ENCODE results near the gene NINJ2.

Gene NINJ2

DNA sequence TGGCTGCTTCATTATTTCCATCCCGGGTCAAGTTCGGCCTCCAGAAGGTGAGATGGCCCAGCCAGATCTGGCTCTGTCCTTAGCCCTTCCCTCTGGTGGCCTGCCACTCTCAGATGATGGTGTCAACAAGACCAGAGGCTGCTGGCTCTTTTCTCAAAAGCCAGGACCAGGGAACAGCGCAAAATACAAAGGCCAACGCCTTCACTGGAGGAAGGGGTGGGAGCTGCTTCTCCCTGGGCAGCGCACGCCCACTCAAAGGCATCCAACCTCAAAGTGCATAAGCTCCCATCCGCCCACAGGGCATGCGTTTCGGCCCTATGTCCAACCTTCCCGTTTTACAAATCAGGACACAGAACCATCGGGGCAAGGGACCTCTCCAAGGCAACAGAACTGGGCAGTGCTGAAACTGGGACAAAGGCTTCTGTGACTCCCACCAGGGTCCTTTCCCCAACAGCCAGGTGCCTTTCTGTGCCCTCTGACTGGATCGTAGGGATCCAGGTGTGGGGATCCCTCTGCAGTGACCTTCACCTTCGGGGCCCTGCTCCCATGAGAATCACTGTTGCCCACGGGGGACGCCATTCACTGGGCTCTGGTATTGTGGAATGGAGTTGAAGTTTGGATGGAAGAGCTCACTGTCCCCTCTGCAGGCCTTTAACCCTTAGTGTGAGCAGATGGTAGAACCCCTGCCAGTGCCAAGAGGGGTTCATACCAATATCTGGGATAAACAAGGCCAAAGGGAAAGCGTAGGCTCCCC is 76.8 kb downstream of the NINJ2 start:
- peaks cover 5% of the 10 kb centered on the region; the same call in 1 of the 2 replicates for H3K9me3 ChIP-seq (ENCODE audit: insufficient read depth, low read depth, low read length)
- no peaks in the 10 kb centered on the region for H3K9me2 ChIP-seq (replicated peaks; ENCODE audit: low read depth, low read length)
- no peak overlapping the region for H2AFZ ChIP-seq (ENCODE audit: low read length)
- no peak for TF ChIP-seq EZH2phosphoT487 (IDR thresholded peaks at IDR 0.05; ENCODE audit: borderline replicate concordance)
- TF ChIP-seq, protein P1, sequence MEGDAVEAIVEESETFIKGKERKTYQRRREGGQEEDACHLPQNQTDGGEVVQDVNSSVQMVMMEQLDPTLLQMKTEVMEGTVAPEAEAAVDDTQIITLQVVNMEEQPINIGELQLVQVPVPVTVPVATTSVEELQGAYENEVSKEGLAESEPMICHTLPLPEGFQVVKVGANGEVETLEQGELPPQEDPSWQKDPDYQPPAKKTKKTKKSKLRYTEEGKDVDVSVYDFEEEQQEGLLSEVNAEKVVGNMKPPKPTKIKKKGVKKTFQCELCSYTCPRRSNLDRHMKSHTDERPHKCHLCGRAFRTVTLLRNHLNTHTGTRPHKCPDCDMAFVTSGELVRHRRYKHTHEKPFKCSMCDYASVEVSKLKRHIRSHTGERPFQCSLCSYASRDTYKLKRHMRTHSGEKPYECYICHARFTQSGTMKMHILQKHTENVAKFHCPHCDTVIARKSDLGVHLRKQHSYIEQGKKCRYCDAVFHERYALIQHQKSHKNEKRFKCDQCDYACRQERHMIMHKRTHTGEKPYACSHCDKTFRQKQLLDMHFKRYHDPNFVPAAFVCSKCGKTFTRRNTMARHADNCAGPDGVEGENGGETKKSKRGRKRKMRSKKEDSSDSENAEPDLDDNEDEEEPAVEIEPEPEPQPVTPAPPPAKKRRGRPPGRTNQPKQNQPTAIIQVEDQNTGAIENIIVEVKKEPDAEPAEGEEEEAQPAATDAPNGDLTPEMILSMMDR (conservative IDR thresholded peaks at IDR 0.05; ENCODE audit: low read length), result no peak
- H3K79me2 ChIP-seq (ENCODE audit: insufficient read depth, low read length), result no peaks in the 10 kb centered on the region; the same call in 1 of the 2 replicates
- no peaks in the 10 kb centered on the region for H3K27me3 ChIP-seq (ENCODE audit: insufficient read depth, low read length, poor library complexity, severe bottlenecking)
- H3K4me2 ChIP-seq (ENCODE audit: low read depth, low read length, poor library complexity, severe bottlenecking), result no peak overlapping the region
- no peak overlapping the region for H3K4me3 ChIP-seq (ENCODE audit: low read length, poor library complexity, severe bottlenecking)
- H3K36me3 ChIP-seq (ENCODE audit: insufficient read depth, low read length), result no peaks in the 10 kb centered on the region
- H3K4me1 ChIP-seq (ENCODE audit: insufficient read depth, low read length, poor library complexity, severe bottlenecking), result peaks cover 25% of the 10 kb centered on the region
- H4K20me1 ChIP-seq (ENCODE audit: insufficient read depth, low read length, poor library complexity, severe bottlenecking), result no peaks in the 10 kb centered on the region
- no peak overlapping the region for H3K9ac ChIP-seq (ENCODE audit: low read depth, low read length, poor library complexity, severe bottlenecking)
- 0 out of 2 replicates have a peak, but pooled peaks cover 3% of the 10 kb centered on the region for H3F3A ChIP-seq (ENCODE audit: low read depth)

DNA sequence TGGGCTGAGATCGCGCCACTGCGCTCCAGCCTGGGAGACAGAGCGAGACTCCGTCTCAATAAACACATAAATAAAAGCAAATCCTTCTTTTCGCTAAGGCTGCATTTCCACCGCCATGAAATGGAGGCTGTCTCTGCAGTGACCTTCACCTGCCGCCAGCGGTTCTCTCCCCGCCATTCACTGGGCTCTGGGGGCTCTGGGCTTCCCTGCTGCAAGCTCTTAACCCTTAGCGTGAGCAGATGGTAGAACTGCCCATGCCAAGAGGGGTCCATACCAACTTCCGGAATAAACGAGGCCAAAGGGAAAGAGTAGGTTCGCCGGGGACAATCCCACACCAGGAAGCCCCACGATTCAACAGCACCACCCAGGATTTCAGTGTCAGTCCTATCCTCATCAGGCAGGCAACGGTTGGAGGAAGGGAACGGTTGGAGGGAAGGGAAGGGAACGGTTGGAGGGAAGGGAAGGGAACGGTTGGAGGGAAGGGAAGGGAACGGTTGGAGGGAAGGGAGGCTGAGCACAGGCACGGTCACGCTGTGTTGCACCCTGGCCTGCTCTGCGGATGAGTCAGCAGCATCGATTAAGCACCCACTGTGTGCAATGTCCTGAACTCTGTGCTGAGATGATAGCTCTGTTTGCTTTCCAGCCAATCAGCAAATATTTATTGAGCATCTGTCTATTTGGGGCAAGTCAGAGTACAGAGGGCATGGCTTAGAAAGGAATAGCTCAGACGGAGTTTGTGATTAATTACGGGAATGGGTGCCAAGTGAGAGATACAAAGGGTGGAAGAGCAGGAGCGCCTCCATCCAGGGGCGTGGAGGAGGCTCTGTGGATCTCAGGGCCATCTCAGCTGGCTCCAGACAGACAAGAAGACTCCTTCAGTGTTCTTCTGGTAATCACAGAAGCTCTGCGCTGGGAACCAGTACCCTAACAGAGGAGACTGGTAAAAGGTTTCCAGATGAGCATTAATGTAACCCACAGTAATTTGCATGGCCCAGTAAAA is 77.9 kb downstream of the NINJ2 start:
- Histone ChIP-seq H3K9me3 (ENCODE audit: insufficient read depth, low read depth, low read length) (peaks cover 5% of the 10 kb centered on the region; the same call in 1 of the 2 replicates), H3K79me2 (ENCODE audit: insufficient read depth, low read length) (no peaks in the 10 kb centered on the region; the same call in 1 of the 2 replicates), H3K36me3 (ENCODE audit: insufficient read depth, low read length) (no peaks in the 10 kb centered on the region), H3K4me3 (ENCODE audit: low read length, poor library complexity, severe bottlenecking) (no peak overlapping the region), H2AFZ (ENCODE audit: low read length) (no peak overlapping the region), H3K4me2 (ENCODE audit: low read depth, low read length, poor library complexity, severe bottlenecking) (no peak overlapping the region), H3K9me2 (replicated peaks; ENCODE audit: low read depth, low read length) (no peaks in the 10 kb centered on the region), H3K9ac (ENCODE audit: low read depth, low read length, poor library complexity, severe bottlenecking) (no peak overlapping the region), H3F3A (ENCODE audit: low read depth) (0 out of 2 replicates have a peak, but pooled peaks cover 3% of the 10 kb centered on the region), H3K4me1 (ENCODE audit: insufficient read depth, low read length, poor library complexity, severe bottlenecking) (peaks cover 16% of the 10 kb centered on the region), H4K20me1 (ENCODE audit: insufficient read depth, low read length, poor library complexity, severe bottlenecking) (no peaks in the 10 kb centered on the region), H3K27me3 (ENCODE audit: insufficient read depth, low read length, poor library complexity, severe bottlenecking) (no peaks in the 10 kb centered on the region)
- TF ChIP-seq, protein P1 (conservative IDR thresholded peaks at IDR 0.05; ENCODE audit: low read length), result no peak
- TF ChIP-seq EZH2phosphoT487 (IDR thresholded peaks at IDR 0.05; ENCODE audit: borderline replicate concordance), result no peak

DNA sequence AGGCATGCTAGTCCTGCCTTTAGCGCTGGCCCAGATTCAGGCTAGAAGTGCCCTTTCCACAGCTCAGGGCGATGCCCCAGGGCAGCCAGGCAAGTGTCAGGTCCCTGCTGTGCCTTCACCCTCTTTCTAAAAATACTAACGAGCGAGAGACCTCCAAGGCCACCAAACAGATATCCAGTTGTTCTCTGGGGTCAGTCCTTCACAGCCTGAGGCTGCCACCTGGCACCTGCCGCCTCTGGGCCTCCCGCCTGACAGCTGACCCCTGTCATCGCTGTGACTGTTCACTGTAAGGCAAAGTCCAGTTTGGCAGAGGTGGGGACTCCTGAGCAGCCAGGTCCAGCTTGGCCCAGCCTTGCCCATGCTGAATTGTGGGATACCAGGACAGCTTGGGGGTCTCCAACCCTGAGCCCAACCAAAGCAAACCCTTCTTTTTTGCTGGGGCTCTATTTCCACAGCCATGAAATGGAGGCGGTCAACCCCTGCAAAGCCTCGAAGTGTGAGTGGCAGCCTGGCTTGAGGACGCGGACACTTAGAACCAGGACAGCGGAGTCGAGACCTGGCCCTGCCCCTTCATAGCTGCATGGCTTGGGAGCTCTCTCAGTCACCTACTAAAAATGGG is 79.9 kb downstream of the NINJ2 start:
- Histone ChIP-seq H3K9me2 (replicated peaks; ENCODE audit: low read depth, low read length) (no peaks in the 10 kb centered on the region), H3F3A (ENCODE audit: low read depth) (0 out of 2 replicates have a peak, but pooled peaks cover 3% of the 10 kb centered on the region), H3K36me3 (ENCODE audit: insufficient read depth, low read length) (no peaks in the 10 kb centered on the region), H2AFZ (ENCODE audit: low read length) (no peak overlapping the region), H3K4me3 (ENCODE audit: low read length, poor library complexity, severe bottlenecking) (no peak overlapping the region), H3K9me3 (ENCODE audit: insufficient read depth, low read depth, low read length) (peaks cover under 1% of the 10 kb centered on the region; the same call in 1 of the 2 replicates), H4K20me1 (ENCODE audit: insufficient read depth, low read length, poor library complexity, severe bottlenecking) (no peaks in the 10 kb centered on the region), H3K27me3 (ENCODE audit: insufficient read depth, low read length, poor library complexity, severe bottlenecking) (no peaks in the 10 kb centered on the region), H3K4me2 (ENCODE audit: low read depth, low read length, poor library complexity, severe bottlenecking) (no peak overlapping the region), H3K9ac (ENCODE audit: low read depth, low read length, poor library complexity, severe bottlenecking) (no peak overlapping the region), H3K79me2 (ENCODE audit: insufficient read depth, low read length) (no peaks in the 10 kb centered on the region; the same call in 1 of the 2 replicates), H3K4me1 (ENCODE audit: insufficient read depth, low read length, poor library complexity, severe bottlenecking) (peaks cover 8% of the 10 kb centered on the region)
- TF ChIP-seq, protein P1 (conservative IDR thresholded peaks at IDR 0.05; ENCODE audit: low read length), result no peak
- TF ChIP-seq EZH2phosphoT487 (IDR thresholded peaks at IDR 0.05; ENCODE audit: borderline replicate concordance), result no peak
